ENCODE measurements around the gene FGD2.

The FGD2 gene

DNA sequence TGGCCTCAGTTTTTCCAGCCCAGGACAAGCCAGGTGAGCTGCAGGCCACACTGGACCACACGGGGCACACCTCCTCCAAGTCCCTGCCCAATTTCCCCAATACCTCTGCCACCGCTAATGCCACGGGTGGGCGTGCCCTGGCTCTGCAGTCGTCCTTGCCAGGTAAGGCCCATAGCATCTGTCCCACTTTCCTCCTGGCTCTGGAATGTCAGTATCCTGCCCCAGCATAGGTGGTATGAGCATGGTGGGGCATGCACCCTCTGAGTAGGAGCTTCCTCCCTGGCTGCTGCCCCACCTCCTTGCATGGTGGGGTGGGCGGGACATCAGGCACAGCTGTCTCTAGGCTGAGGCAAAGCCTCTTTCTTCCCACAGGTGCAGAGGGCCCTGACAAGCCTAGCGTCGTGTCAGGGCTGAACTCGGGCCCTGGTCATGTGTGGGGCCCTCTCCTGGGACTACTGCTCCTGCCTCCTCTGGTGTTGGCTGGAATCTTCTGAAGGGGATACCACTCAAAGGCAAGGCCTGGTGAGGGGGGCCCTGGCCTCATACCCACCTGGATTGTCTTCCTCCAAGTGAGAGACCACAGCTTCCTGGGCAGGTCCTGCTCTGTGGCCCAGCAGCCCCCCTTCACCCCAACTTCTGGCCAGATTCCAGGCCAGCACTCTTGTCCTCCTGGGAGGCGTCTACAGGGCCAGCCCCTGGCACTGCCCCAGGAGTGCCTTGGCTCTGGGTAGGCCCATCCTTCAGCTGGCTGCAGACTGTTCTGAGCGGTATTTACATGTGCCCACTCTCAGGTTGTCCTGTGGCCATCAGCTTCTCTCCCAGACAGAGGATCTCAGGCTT, 41.8 kb upstream of the FGD2 start:
- WGBS, 2 experiments (ENCODE audit: insufficient coverage in 2 of 2), result 88 to 91% methylated on average over 8 of the region's 11 CpGs

DNA sequence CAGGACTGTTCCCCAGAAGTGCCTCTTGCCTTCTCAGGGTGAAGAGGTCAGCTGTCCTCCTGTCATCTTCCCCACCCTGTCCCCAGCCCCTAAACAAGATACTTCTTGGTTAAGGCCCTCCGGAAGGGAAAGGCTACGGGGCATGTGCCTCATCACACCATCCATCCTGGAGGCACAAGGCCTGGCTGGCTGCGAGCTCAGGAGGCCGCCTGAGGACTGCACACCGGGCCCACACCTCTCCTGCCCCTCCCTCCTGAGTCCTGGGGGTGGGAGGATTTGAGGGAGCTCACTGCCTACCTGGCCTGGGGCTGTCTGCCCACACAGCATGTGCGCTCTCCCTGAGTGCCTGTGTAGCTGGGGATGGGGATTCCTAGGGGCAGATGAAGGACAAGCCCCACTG, 41.1 kb upstream of the FGD2 start:
- Histone ChIP-seq H3K4me1 (ENCODE audit: control insufficient read depth, insufficient read depth, low read length, poor library complexity, severe bottlenecking) (peaks cover 13% of the 10 kb centered on the region), H3K36me3 (ENCODE audit: control insufficient read depth, insufficient read depth, low read length) (peaks cover 34% of the 10 kb centered on the region), H3K9me3 (ENCODE audit: control insufficient read depth, low read length) (no peaks in the 10 kb centered on the region), H3K27ac (ENCODE audit: low read depth, low read length, severe bottlenecking) (no peak overlapping the region), H3K4me3 (ENCODE audit: extremely low read depth, insufficient read depth, low read length, poor library complexity, severe bottlenecking) (no peak overlapping the region)
- 93 to 100% methylated on average over 1 to 3 of the region's 6 CpGs for WGBS, 2 experiments (ENCODE audit: insufficient coverage in 2 of 2)

More for the DNA sequence above, 41.8 kb upstream of the FGD2 start:
- H3K9me3 ChIP-seq (ENCODE audit: control insufficient read depth, low read length), result no peaks in the 10 kb centered on the region
- peaks cover 27% of the 10 kb centered on the region for H3K36me3 ChIP-seq (ENCODE audit: control insufficient read depth, insufficient read depth, low read length)
- no peak overlapping the region for H3K4me3 ChIP-seq (ENCODE audit: extremely low read depth, insufficient read depth, low read length, poor library complexity, severe bottlenecking)
- H3K27ac ChIP-seq (ENCODE audit: low read depth, low read length, severe bottlenecking), result no peak overlapping the region
- peaks cover 13% of the 10 kb centered on the region for H3K4me1 ChIP-seq (ENCODE audit: control insufficient read depth, insufficient read depth, low read length, poor library complexity, severe bottlenecking)

DNA sequence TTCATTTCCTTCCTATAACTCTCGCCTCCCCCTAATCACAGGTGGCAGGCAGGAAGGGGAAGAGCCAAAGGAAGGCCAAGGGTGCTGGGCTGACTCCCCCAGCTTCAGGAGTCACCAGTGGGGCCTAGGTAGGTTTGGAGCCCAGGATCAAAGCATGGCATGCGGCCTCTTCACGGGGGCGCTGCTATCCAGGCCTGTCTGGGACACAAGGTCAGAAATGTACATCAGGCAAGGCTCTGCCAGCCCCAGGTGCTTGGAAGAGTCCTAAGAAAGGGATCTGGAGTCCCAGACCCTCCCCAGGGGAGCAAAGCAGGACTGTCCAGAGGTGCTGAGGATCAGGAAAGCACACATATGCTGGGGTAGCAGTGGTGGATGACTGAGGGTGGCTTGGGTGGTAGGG, 40.5 kb upstream of the FGD2 start:
- Histone ChIP-seq H3K4me1 (ENCODE audit: control insufficient read depth, insufficient read depth, low read length, poor library complexity, severe bottlenecking) (peaks cover 11% of the 10 kb centered on the region), H3K36me3 (ENCODE audit: control insufficient read depth, insufficient read depth, low read length) (peaks cover 39% of the 10 kb centered on the region), H3K27ac (ENCODE audit: low read depth, low read length, severe bottlenecking) (no peak overlapping the region), H3K4me3 (ENCODE audit: extremely low read depth, insufficient read depth, low read length, poor library complexity, severe bottlenecking) (no peak overlapping the region), H3K9me3 (ENCODE audit: control insufficient read depth, low read length) (no peaks in the 10 kb centered on the region)
- 93 to 96% methylated on average over 3 of the region's 4 CpGs for WGBS, 2 experiments (ENCODE audit: insufficient coverage in 2 of 2)

DNA sequence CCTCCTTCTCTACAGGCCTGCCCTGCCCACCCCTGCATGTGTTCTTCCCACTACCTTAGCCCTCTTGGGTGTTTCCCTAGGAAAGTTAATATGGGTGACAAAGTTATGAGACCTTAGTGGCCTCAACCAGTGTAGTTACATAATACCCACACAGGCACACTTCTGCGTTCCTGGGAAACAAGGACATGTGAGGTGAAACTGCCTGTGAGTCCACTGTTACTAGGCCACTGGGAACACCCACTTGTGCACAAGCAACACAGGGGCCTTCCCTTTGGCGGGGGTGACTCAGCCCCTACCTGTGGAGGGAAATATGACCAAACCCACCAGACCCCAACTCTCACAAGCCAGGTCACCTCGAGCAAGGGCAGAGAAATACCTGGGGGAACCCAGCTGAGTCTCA, 38.2 kb upstream of the FGD2 start:
- no peaks in the 10 kb centered on the region for H3K4me1 ChIP-seq (ENCODE audit: control insufficient read depth, insufficient read depth, low read length, poor library complexity, severe bottlenecking)
- H3K27ac ChIP-seq (ENCODE audit: low read depth, low read length, severe bottlenecking), result no peak overlapping the region
- H3K9me3 ChIP-seq (ENCODE audit: control insufficient read depth, low read length), result no peaks in the 10 kb centered on the region
- H3K4me3 ChIP-seq (ENCODE audit: extremely low read depth, insufficient read depth, low read length, poor library complexity, severe bottlenecking), result no peak overlapping the region
- peaks cover 63% of the 10 kb centered on the region for H3K36me3 ChIP-seq (ENCODE audit: control insufficient read depth, insufficient read depth, low read length)
- 100% methylated on average over 2 of the region's 3 CpGs; no CpG with 5 or more reads in 1 of the 2 experiments for WGBS, 2 experiments (ENCODE audit: insufficient coverage in 2 of 2)

DNA sequence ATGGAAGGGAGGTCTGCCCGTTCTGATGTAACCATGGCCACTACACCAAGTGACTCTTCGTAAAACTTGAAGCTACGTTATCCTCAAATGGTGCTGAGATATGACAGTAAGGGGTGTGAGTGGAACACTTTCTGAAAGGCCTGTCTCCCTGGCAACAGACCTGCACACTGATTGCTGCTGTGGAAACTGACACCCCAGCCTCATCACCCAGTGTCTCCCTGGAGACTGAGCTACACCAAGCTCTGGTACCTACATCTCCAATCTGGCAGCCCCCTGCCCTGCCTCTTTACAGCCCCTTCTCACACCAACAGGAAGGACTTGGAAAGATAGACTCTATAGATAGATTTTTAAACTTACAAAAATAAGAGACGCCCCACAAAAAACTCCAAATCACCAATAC, 37.7 kb upstream of the FGD2 start:
- H3K36me3 ChIP-seq (ENCODE audit: control insufficient read depth, insufficient read depth, low read length), result peaks cover 68% of the 10 kb centered on the region
- H3K9me3 ChIP-seq (ENCODE audit: control insufficient read depth, low read length), result no peaks in the 10 kb centered on the region
- no peaks in the 10 kb centered on the region for H3K4me1 ChIP-seq (ENCODE audit: control insufficient read depth, insufficient read depth, low read length, poor library complexity, severe bottlenecking)
- no peak overlapping the region for H3K4me3 ChIP-seq (ENCODE audit: extremely low read depth, insufficient read depth, low read length, poor library complexity, severe bottlenecking)
- WGBS, 2 experiments (ENCODE audit: insufficient coverage in 2 of 2), result 84 to 93% methylated on average over 3 of the region's 4 CpGs
- no peak overlapping the region for H3K27ac ChIP-seq (ENCODE audit: low read depth, low read length, severe bottlenecking)

DNA sequence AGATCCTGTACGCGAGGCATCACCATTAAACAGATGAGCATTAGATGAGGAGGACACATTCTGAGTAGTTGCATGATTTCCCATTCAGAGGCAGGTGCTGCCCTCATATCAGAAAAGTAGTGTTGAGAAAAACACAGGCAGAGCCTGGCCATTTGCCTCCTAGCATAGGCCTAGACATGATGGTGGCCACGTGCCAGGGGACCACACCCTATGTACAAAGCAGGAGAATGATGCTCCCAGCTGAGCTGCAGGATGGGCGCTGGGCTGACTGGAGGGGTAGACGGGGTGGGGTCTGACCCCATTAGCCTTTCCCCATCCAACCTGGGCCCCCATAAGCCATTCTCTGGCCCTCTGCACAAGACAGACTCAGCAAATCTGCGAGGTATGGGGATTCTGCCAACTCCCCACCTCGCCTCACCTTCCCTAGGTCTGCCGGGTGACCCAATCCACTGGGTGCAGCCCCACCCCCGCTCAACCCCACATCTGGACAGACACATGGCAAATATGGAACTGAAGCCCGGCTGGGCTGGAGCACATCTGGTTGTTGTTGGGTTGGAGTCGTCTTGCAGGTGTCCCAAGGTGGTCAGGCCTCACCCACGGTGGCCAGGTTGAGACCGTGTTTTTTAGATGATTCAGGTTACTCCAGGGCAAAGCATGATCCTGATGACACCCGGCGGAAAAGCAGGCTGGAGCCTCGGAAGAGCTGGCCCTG, 37.0 kb upstream of the FGD2 start:
- Histone ChIP-seq H3K9me3 (ENCODE audit: control insufficient read depth, low read length) (no peaks in the 10 kb centered on the region), H3K4me3 (ENCODE audit: extremely low read depth, insufficient read depth, low read length, poor library complexity, severe bottlenecking) (no peak overlapping the region), H3K4me1 (ENCODE audit: control insufficient read depth, insufficient read depth, low read length, poor library complexity, severe bottlenecking) (no peaks in the 10 kb centered on the region), H3K36me3 (ENCODE audit: control insufficient read depth, insufficient read depth, low read length) (peaks cover 74% of the 10 kb centered on the region), H3K27ac (ENCODE audit: low read depth, low read length, severe bottlenecking) (no peak overlapping the region)
- WGBS, 2 experiments (ENCODE audit: insufficient coverage in 2 of 2), result 98% methylated on average over 10 to 12 of the region's 16 CpGs

DNA sequence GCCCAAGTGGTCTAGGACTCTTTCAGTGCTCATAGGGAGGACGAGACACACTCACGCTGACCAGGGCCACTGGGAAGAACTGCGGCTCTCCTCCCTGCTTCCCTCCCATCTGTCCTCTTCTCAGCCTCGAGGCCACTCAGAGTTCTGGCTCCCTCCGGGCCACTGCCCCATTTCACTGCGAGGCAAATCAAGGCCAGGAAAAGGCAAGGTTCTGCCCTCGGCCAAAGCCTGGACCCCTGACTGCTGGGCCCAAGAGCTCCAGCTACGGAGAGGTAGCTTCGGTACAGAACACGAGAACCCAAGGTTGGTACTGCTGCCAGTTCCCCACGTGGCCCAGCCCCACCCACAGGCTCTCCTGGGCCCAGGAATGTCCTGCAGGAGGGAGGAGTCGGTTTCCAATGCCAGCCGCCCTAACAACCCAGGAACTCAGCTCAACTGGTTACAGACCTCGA, 36.2 kb upstream of the FGD2 start:
- Histone ChIP-seq H3K36me3 (ENCODE audit: control insufficient read depth, insufficient read depth, low read length) (peaks cover 83% of the 10 kb centered on the region), H3K9me3 (ENCODE audit: control insufficient read depth, low read length) (no peaks in the 10 kb centered on the region), H3K4me1 (ENCODE audit: control insufficient read depth, insufficient read depth, low read length, poor library complexity, severe bottlenecking) (no peaks in the 10 kb centered on the region), H3K4me3 (ENCODE audit: extremely low read depth, insufficient read depth, low read length, poor library complexity, severe bottlenecking) (no peak overlapping the region), H3K27ac (ENCODE audit: low read depth, low read length, severe bottlenecking) (no peak overlapping the region)
- WGBS, 2 experiments (ENCODE audit: insufficient coverage in 2 of 2), result 95 to 96% methylated on average over 10 to 13 of the region's 14 CpGs

DNA sequence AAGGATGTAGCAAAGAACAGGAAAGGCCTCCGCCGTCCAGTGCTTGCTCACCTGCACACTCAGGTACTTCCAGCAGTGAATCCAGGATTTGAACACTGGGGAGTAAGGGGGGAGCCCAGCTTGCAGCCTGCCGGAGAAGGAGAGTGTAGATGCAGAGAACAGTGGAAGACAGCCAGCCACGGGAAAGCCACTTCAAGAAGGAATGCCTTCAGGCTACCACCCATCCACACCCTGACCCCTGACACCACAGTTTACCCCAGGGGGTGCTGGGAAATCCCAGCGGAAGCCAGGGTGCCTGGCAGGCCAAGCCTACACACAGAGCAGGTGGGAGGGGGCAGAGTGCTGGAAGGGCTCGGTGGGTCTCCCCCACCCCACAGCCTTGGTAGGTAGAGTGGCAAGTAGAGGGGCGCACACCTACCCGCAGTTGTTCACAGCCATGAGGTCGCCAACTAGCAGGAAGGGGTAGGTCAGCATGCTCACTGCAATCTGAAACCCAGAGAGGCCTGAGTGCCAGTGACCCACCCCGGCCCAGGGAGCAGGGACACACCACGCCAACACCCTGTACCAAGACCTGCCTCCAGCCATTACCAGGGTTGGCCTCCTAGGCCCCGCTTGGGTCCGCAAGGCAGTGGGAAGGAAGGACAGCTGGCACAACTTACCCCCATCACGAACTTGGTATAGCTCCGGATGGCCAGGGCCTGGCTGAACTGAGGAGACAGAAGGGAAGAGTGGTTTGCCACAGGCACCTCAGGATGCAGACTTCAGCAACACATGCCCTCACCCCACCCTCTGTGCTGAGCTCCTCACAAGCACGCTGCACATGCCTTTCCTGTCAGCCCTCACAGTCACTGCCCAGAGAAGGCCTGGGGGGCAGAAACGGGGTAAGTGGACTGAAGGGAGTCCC, 35.2 kb upstream of the FGD2 start:
- WGBS, 2 experiments (ENCODE audit: insufficient coverage in 2 of 2), result 96 to 98% methylated on average over 9 to 13 of the region's 17 CpGs

DNA sequence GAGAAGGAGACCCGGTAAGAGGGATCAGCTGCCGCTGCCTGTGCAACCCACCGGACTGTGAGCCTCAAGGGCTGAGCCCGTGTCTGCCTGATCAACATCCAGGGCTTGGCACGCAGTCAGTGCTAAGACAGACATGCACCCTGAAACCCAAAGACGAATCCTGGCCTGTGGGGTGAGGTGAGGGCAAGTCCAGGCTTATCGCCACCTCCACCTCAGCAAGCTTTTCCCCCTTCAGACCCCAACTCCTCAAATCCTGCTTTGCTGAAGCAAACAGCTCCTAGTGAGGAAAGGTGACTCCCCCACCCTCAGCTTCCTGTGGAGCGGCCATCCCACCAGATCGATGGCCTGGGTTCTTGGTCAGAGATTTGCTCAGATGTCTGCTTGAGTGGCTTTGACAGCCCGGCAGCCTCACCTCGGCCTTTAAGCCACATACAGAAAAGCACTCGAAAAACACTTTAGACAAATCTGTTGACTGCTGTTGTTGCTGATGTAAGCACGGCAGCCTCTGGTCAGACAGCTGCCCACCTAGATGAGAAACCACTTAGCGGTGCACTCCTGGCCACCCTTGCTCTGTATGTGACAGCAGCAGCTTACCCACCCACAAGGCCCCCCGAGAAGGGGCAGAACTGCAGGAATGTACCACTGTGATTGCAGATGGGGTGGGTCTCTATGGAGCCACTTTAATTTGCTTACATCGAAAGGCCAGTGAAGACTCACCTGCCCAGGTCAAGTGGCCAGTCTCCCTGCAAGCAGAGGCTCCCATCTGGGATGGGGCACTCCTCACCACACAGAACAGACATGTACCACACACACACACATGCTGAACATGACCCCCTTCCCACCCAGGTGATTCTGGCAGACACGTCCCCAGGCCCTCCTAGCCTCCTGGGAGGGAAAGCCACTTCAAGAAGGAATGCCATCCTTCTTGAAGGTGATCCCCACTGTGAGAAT, 34.3 kb upstream of the FGD2 start:
- H3K36me3 ChIP-seq (ENCODE audit: control insufficient read depth, insufficient read depth, low read length), result peaks cover 95% of the 10 kb centered on the region
- H3K27ac ChIP-seq (ENCODE audit: low read depth, low read length, severe bottlenecking), result peak overlapping the region; percentile 49
- H3K4me1 ChIP-seq (ENCODE audit: control insufficient read depth, insufficient read depth, low read length, poor library complexity, severe bottlenecking), result no peaks in the 10 kb centered on the region
- WGBS, 2 experiments (ENCODE audit: insufficient coverage in 2 of 2), result 89 to 93% methylated on average over 12 to 16 of the region's 17 CpGs
- no peak overlapping the region for H3K4me3 ChIP-seq (ENCODE audit: extremely low read depth, insufficient read depth, low read length, poor library complexity, severe bottlenecking)
- no peaks in the 10 kb centered on the region for H3K9me3 ChIP-seq (ENCODE audit: control insufficient read depth, low read length)

More for the DNA sequence above, 35.2 kb upstream of the FGD2 start:
- H3K4me3 ChIP-seq (ENCODE audit: extremely low read depth, insufficient read depth, low read length, poor library complexity, severe bottlenecking), result no peak overlapping the region
- no peaks in the 10 kb centered on the region for H3K9me3 ChIP-seq (ENCODE audit: control insufficient read depth, low read length)
- H3K36me3 ChIP-seq (ENCODE audit: control insufficient read depth, insufficient read depth, low read length), result peaks cover 92% of the 10 kb centered on the region
- H3K4me1 ChIP-seq (ENCODE audit: control insufficient read depth, insufficient read depth, low read length, poor library complexity, severe bottlenecking), result no peaks in the 10 kb centered on the region
- no peak overlapping the region for H3K27ac ChIP-seq (ENCODE audit: low read depth, low read length, severe bottlenecking)

Data from mesodermal cell (in vitro differentiated cells).